ENCODE measurements around the gene STK39. TPM values are rescaled to one million over a fixed set of nuclear protein-coding genes. Genes with fewer than 3 reads are reported as not detected.

The STK39 gene
- total RNA-seq, 4 donors from 2014 or later, result 13.8 to 28.2 (median 18.3) TPM

DNA sequence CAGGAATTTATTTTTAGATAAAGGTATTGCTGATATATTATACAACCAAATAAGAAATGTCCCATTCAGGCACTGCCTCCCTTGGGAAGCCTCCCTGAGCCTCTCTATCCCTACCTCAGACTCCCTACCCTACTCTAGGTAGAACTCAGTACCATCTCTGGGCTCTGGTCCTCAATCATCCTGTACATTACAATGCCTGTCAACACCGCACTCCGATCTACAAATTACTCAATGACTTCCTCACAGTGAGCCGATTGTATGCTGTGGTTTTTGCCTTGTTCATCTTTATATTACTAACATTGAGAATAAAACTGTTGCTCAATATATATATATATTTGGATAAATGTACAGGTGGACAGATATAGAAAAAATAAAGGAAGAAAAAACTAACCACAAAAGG is 207.5 kb downstream of the STK39 start:
- no peak for DNase-seq (ENCODE audit: low spot score in 2 of 2)
- H3K27me3 ChIP-seq, result no peaks in the 10 kb centered on the region
- no peak overlapping the region for H3K4me3 ChIP-seq
- no peaks in the 10 kb centered on the region for H3K4me1 ChIP-seq
- H3K27ac ChIP-seq, result no peak overlapping the region
- TF ChIP-seq EP300 (IDR thresholded peaks at IDR 0.05) (no peak), POLR2A (IDR thresholded peaks at IDR 0.05) (no peak), POLR2AphosphoS5 (IDR thresholded peaks at IDR 0.05) (no peak)
- TF ChIP-seq, protein P1, sequence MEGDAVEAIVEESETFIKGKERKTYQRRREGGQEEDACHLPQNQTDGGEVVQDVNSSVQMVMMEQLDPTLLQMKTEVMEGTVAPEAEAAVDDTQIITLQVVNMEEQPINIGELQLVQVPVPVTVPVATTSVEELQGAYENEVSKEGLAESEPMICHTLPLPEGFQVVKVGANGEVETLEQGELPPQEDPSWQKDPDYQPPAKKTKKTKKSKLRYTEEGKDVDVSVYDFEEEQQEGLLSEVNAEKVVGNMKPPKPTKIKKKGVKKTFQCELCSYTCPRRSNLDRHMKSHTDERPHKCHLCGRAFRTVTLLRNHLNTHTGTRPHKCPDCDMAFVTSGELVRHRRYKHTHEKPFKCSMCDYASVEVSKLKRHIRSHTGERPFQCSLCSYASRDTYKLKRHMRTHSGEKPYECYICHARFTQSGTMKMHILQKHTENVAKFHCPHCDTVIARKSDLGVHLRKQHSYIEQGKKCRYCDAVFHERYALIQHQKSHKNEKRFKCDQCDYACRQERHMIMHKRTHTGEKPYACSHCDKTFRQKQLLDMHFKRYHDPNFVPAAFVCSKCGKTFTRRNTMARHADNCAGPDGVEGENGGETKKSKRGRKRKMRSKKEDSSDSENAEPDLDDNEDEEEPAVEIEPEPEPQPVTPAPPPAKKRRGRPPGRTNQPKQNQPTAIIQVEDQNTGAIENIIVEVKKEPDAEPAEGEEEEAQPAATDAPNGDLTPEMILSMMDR (IDR thresholded peaks at IDR 0.05), result no peak
- no peaks in the 10 kb centered on the region for H3K9me3 ChIP-seq
- no peaks in the 10 kb centered on the region for H3K36me3 ChIP-seq
- WGBS, result 87% methylated on average over 3 of the region's 3 CpGs

DNA sequence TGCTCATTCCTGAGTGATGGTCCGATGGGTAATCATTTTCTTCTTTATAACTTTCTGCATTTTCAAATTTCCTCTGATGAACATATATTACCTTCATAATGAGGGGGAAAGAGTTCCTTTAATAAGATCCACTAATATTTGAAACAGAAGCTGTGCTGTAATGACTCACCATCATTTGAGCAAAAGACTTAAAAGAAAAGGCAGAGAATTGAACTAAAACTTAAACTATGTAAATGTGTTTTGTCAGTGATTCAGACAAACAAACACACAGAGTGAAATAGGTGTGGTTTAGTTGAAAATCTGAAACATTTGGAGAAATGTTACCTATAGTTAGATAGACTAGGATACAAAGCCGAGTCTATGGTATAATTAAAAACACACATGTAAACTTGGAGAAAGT is 209.6 kb downstream of the STK39 start:
- 89% methylated on average over 2 of the region's 2 CpGs for WGBS
- no peak overlapping the region for H3K27ac ChIP-seq
- H3K36me3 ChIP-seq, result no peaks in the 10 kb centered on the region
- no peak for DNase-seq (ENCODE audit: low spot score in 2 of 2)
- H3K9me3 ChIP-seq, result no peaks in the 10 kb centered on the region
- H3K4me1 ChIP-seq, result no peaks in the 10 kb centered on the region
- TF ChIP-seq, protein P1 (IDR thresholded peaks at IDR 0.05), result no peak
- TF ChIP-seq POLR2AphosphoS5 (IDR thresholded peaks at IDR 0.05), result no peak
- no peak for TF ChIP-seq EP300 (IDR thresholded peaks at IDR 0.05)
- no peak overlapping the region for H3K4me3 ChIP-seq
- no peaks in the 10 kb centered on the region for H3K27me3 ChIP-seq

DNA sequence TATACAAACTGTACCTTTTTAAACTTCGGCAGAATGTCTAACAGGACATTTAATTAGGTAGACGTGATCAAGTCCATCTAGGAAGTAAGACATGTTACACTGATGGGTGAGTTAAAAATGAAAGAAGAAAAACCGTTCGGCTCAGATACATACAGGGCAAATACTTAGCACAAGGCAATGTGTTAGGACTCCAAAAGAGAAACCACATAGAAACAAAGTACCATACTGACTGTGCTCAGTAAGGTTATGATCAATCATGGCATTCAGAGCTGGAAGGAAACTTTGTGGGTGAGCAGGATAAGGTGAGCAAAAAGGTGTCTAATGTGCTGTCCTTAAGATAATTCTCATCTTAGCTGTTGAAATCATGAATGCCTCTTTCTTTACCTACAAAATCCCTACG is 211.9 kb downstream of the STK39 start:
- Histone ChIP-seq H3K36me3 (no peaks in the 10 kb centered on the region), H3K9me3 (no peaks in the 10 kb centered on the region), H3K4me3 (no peak overlapping the region), H3K27me3 (no peaks in the 10 kb centered on the region), H3K4me1 (no peaks in the 10 kb centered on the region), H3K27ac (no peak overlapping the region)
- TF ChIP-seq, protein P1 (IDR thresholded peaks at IDR 0.05), result no peak
- TF ChIP-seq POLR2AphosphoS5 (IDR thresholded peaks at IDR 0.05), result no peak
- TF ChIP-seq POLR2A (IDR thresholded peaks at IDR 0.05), result no peak
- TF ChIP-seq EP300 (IDR thresholded peaks at IDR 0.05), result no peak
- 91% methylated on average over 5 of the region's 5 CpGs for WGBS
- DNase-seq (ENCODE audit: low spot score in 2 of 2), result no peak

- DNase-seq (ENCODE audit: low spot score in 2 of 2), result no peak
- Histone ChIP-seq H3K27ac (no peak overlapping the region), H3K4me1 (no peaks in the 10 kb centered on the region), H3K36me3 (no peaks in the 10 kb centered on the region), H3K4me3 (no peak overlapping the region), H3K27me3 (no peaks in the 10 kb centered on the region), H3K9me3 (no peaks in the 10 kb centered on the region)
- WGBS, result 98% methylated on average over 5 of the region's 5 CpGs
- no peak for TF ChIP-seq POLR2AphosphoS5 (IDR thresholded peaks at IDR 0.05)
- TF ChIP-seq EP300 (IDR thresholded peaks at IDR 0.05), result no peak
- TF ChIP-seq, protein P1 (IDR thresholded peaks at IDR 0.05), result no peak
- TF ChIP-seq POLR2A (IDR thresholded peaks at IDR 0.05), result no peak
Observed at GRCh38 chr2:168034616-168035015, 212.8 kb downstream of the STK39 start.

DNA sequence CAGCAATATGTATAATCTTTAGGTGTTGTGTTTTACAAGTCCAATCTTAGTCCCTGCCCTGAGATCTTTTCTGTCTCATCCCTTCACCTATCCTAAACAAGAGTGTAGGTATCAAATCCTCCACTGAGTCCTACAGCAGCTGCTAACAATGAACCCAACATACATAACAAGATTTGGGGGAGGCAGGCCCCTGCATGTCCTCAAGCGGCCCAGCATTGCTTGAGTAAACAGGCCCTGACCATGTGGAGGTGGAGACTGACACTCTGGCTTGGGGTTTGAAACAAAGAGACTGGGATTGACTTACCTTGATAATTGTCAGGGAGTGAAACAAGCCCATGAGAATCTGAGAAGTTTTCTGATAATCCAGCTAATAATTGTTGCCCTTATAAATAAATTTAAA is 213.4 kb downstream of the STK39 start:
- no peak overlapping the region for H3K27ac ChIP-seq
- H3K36me3 ChIP-seq, result no peaks in the 10 kb centered on the region
- TF ChIP-seq, protein P1 (IDR thresholded peaks at IDR 0.05), result no peak
- no peak for TF ChIP-seq POLR2A (IDR thresholded peaks at IDR 0.05)
- TF ChIP-seq EP300 (IDR thresholded peaks at IDR 0.05), result no peak
- TF ChIP-seq POLR2AphosphoS5 (IDR thresholded peaks at IDR 0.05), result no peak
- DNase-seq (ENCODE audit: low spot score in 2 of 2), result no peak
- H3K27me3 ChIP-seq, result no peaks in the 10 kb centered on the region
- no peaks in the 10 kb centered on the region for H3K9me3 ChIP-seq
- no peak overlapping the region for H3K4me3 ChIP-seq
- WGBS, result 100% methylated on average over 1 of the region's 1 CpG
- no peaks in the 10 kb centered on the region for H3K4me1 ChIP-seq
